PFSK-1 (cell line): ENCODE data around the gene CMTM6.

Experiments used
- POLR2AphosphoS5 ChIP-seq: IDR thresholded peaks from 2 replicates; pipeline ENCODE4 v1.6.1; 2012; ENCODE audit warnings: low read depth, mild to moderate bottlenecking, control low read depth, low read length, moderate library complexity
- SIN3A ChIP-seq: IDR thresholded peaks from 2 replicates; pipeline ENCODE4 v1.6.1; 2012; ENCODE audit warnings: mild to moderate bottlenecking, low read length, moderate library complexity, borderline replicate concordance; ENCODE audit not compliant: insufficient read depth
- TAF1 ChIP-seq: IDR thresholded peaks from 2 replicates; pipeline ENCODE4 v1.6.1; 2012; ENCODE audit warnings: low read length, control low read depth, borderline replicate concordance; ENCODE audit not compliant: insufficient read depth
- TF ChIP-seq, protein P1 (sequence below), 2 experiments: IDR thresholded peaks; 2 replicates each; pipeline versions ENCODE4 v1.6.1 to v1.8.0; 2011 to 2012; ENCODE audit warnings: low read depth in 2 of 2, low read length in 2 of 2, control low read depth in 1 of 2, inconsistent platforms in 1 of 2, mild to moderate bottlenecking in 1 of 2, moderate library complexity in 1 of 2; ENCODE audit not compliant: insufficient read depth in 1 of 2

GRCh38 chr3:32511005-32511404, 8.4 kb upstream of the CMTM6 start:
- no peak for TF ChIP-seq POLR2AphosphoS5
- TF ChIP-seq SIN3A: no peak
- TF ChIP-seq, protein P1, sequence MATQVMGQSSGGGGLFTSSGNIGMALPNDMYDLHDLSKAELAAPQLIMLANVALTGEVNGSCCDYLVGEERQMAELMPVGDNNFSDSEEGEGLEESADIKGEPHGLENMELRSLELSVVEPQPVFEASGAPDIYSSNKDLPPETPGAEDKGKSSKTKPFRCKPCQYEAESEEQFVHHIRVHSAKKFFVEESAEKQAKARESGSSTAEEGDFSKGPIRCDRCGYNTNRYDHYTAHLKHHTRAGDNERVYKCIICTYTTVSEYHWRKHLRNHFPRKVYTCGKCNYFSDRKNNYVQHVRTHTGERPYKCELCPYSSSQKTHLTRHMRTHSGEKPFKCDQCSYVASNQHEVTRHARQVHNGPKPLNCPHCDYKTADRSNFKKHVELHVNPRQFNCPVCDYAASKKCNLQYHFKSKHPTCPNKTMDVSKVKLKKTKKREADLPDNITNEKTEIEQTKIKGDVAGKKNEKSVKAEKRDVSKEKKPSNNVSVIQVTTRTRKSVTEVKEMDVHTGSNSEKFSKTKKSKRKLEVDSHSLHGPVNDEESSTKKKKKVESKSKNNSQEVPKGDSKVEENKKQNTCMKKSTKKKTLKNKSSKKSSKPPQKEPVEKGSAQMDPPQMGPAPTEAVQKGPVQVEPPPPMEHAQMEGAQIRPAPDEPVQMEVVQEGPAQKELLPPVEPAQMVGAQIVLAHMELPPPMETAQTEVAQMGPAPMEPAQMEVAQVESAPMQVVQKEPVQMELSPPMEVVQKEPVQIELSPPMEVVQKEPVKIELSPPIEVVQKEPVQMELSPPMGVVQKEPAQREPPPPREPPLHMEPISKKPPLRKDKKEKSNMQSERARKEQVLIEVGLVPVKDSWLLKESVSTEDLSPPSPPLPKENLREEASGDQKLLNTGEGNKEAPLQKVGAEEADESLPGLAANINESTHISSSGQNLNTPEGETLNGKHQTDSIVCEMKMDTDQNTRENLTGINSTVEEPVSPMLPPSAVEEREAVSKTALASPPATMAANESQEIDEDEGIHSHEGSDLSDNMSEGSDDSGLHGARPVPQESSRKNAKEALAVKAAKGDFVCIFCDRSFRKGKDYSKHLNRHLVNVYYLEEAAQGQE (IDR thresholded peaks at IDR 0.05; ENCODE audit: insufficient read depth in 1 of 2, low read depth in 2 of 2, low read length in 2 of 2): no peak
- no peak for TF ChIP-seq TAF1
